NOMO-1 treated with dmso at 0.1 percent for 144 hours (cell line): ENCODE measurements around the gene CRLF1.
A peak's percentile ranks its signal among the peaks of the same experiment; 100 is the strongest.
"Not testable (repeated sequence)": the region's sequence is repeated elsewhere in the genome, so short reads cannot be mapped to it uniquely, and the experiment has no call there.

Experiments
- DNase-seq: peaks from one replicate; lab custom pipeline; 2025; ENCODE audit not compliant: unreplicated experiment; lab: John Stamatoyannopoulos, UW

CRLF1 gene

GRCh38 chr19:18593367-18594095 is 13.1 kb downstream of the CRLF1 start:
- DNase-seq: no peak

- not testable (repeated sequence) for DNase-seq
These were observed 13.9 kb downstream of the CRLF1 start for GRCh38 chr19:18592732-18593131.

- no peak for DNase-seq
These were observed 14.7 kb downstream of the CRLF1 start for GRCh38 chr19:18591735-18592385.

DNA sequence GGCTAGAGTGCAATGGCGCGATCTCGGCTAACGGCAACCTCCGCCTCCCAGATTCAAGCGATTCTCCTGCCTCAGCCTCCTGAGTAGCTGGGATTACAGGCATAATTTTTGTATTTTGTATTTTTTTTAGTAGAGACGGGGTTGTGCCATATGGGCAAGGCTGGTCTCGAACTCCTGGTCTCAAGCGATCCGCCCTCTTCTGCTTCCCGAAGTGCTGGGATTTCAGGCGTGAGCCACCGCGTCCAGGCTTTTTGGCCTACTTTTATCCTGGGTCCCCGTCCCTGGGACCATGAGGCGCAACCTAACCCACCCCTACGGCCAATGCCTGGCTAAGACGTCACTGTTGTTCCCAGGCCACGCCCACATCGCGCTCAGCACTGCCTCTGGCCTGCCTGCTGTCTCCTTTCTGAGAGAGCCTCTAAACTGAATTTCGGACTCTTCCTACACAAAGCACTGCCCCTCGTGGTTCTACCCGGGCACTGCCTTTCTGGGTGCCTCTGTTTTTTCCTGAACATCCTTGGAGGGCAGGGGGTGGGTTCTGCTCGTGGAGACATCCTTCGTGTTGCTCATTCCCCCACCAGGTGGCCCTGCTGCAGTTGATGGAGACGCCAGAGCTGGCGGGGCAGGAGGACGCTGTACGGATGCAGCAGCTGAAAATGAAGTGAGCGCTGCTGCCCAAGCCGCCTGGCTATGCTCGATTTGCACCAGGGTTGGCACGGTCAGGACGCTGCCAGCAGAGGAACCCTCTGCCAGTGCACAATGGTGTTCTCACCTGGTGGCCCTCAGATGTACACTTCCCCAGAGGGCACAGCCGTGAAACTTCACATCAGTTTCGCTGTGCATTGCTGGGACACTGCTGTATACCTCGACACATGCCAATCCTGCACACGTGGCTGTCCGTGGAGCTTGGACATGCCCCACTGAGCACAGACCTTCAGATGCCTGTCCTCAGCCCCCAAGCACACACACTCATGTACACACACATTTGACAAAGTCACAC is 16.0 kb downstream of the CRLF1 start:
- no peak for DNase-seq

DNA sequence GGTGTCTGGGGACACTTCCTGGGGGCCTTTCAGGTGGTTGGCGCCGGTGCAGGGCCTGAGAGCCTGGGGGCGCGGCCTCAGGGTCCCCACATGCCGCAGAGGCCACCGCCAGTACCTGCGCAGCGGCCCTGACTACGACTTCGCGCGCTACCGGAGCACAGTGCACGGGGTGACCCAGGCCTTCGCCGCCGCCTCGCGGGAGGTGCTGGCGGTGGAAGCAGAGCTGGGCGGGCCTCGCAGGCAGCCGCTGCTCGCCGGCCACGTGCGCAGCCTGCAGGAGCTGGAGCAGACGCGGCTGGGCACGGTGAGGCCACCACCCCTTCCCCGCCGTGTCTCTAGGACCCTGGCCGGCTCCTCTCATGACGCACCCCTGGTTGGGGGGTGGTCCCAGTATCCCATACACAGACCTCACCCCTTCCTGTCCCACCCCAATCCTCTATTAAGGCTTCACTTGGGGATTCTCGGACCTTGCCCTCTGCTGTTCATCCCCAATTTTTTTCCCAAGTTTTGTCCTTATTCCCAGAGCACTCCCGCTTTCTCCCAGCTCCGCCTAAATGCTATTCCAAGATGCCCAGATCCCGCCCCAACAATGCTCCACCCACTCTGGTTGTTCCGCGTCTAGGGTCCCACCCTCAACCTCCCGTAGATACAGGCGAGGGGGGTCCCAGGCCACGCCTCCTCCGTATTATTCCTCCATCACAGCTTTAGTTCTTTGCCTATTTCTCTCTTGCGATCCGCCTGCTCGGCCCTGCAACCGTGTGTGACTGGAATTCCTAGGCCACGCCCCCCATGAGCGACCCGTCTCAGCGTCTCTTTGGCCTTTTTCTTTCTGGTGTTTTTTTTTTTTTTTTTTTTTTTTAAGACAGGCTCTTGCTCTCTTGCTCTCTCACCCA is 17.0 kb downstream of the CRLF1 start:
- peak; percentile 23 for DNase-seq

GRCh38 chr19:18588611-18589379 is 17.8 kb downstream of the CRLF1 start, which contains the start of gene REX1BD:
REX1BD (plus strand) TSS chr19:18588798; CDS start chr19:18588802, 4 bp downstream.
- DNase-seq: peak; percentile 75

GRCh38 chr19:18587962-18588610 is 18.5 kb downstream of the CRLF1 start:
- DNase-seq: no peak

GRCh38 chr19:18587561-18587960 is 19.0 kb downstream of the CRLF1 start:
- no peak for DNase-seq

DNA sequence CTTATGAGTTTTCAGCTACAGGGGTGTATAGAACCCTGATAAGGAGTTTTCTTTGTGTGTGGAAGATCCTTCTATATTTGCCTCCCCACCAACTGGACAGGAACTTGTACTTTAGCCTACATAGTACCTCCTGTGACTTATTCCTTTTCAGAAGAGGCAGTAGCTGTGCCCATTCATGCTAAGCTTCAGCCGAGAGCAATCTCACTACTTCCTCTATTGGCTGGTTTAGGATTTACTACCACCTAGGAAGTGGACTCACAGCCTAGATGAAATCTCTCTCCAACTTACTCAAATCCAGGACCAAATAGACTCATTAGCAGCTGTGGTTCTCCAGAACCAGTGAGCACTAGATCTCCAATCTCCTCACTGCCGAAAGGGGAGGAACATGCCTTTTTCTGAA is 20.3 kb downstream of the CRLF1 start:
- peak; percentile 43 for DNase-seq

DNA sequence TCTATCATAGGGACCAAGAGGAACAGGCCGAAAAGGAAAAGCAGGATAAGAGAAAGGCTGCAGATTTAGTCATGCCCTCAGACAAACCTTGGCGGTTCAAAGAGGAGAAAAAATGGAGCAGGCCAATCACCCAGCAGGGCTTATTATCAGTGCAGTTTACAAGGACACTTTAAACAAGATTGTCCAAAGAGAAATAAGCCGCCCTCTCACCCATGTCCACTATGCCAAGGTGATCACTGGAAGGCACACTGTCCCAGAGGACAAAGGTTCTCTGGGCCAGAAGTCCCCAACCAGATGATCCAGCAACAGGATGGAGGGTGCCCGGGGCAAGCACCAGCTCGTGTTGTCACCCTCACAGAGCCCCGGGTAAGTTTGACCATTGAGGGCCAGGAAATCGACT is 26.3 kb downstream of the CRLF1 start:
- DNase-seq: no peak

GRCh38 chr19:18577365-18577914 is 29.2 kb downstream of the CRLF1 start:
- no peak for DNase-seq

- DNase-seq: no peak
These were observed 30.2 kb downstream of the CRLF1 start for GRCh38 chr19:18576383-18576782.

DNA sequence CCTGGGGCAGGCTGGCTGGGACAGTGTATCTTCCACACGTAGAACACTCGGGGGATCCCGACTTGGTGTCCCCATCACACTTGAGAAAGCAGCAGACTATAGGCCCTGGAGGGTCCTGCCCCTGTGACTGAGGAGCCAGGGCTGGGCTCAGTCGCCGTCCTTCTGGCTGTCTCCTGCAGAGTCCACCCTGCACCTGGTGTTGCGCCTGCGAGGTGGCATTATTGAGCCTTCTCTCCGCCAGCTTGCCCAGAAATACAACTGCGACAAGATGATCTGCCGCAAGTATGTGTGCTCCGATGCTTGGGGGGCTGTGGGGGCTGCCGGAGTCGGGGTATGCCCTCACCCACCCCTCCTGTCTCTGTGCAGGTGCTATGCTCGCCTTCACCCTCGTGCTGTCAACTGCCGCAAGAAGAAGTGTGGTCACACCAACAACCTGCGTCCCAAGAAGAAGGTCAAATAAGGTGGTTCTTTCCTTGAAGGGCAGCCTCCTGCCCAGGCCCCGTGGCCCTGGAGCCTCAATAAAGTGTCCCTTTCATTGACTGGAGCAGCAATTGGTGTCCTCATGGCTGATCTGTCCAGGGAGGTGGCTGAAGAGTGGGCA is 31.8 kb downstream of the CRLF1 start:
- no peak for DNase-seq

DNA sequence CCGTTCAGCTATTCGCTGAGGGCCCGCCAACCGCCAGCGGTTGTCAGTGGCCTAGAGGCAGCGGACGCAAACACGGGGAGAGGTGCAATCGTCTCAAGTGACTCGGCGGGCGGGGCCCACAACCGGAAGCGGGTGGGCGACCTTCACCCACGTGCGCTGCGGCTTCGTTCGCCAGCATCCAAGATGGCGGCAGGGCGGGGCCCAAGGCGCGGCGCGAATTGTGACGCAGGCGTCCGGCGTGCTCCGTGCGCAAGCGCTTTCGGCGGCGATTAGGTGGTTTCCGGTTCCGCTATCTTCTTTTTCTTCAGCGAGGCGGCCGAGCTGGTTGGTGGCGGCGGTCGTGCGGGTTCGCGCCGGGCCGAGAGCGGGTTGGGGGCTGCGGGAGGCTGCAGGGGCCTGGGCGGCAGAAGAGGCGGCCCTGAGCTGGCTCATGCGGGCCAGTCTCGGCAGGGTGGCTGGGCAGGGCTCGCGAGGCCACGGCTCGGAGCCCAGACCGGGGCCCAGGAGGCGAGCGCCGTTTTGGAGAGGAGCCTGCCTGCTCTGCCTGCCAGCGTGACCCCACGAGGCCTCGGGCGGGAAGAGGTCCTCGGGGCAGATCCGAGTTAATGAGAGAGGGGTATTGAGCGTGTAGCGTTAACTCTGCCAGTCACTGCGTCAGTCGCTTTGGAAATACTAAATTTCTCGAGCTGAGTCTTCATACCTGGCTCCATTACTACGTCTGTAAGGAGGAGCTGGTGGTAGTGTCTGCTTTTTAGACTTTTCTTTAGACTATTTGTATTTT is 34.8 kb downstream of the CRLF1 start, which contains the start of gene UBA52:
Gene UBA52 (plus strand): TSS at position 294 of the 781 bp plus-strand sequence. CDS start 1,444 bp downstream, outside the sequence.
- DNase-seq: peak; percentile 94

GRCh38 chr19:18568367-18568766 is 38.2 kb downstream of the CRLF1 start:
- DNase-seq: no peak

DNA sequence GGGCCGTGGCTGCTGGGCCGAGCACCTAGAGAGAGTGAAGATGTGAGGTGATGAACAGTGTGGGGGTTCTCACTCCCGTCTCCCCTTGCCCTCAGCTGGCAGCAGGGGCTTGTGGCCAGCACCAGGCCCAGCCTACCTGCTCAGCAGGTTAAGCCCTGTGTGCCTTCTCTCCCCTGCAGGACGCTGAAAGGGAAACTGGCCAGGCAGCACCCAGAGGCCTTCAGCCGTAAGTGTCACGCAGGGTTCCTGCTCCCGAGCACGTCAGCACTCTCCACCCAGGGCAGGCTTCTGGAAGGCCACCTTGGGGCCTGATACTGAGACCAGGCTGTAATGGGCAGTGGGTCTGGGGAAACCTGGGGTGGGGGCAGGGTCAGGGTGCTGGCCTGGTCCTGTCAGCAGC is 39.6 kb downstream of the CRLF1 start:
- no peak for DNase-seq

DNA sequence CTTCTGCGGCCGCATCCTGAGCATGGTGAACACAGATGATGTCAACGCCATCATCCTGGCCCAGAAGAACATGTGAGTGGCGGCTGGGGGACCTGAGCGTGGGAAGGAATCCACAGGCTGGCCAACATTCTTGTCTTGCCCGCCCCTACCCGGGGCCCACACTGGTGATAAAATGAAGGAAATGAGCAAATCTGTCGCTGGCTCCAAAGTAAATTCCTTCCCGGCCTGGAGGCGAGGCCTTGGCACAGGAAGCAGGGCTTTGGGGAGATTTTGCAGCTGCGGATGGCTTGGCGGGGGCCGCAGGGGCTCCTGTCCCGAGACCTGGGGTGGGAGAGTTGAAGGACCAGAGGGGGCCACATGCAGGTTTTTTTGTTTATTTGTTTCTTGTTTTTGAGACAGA is 44.5 kb downstream of the CRLF1 start:
- no peak for DNase-seq
